ENCODE measurements around the gene COL15A1.

The COL15A1 gene

GRCh38 chr9:99118782-99119466, 175.2 kb downstream of the COL15A1 start:
- DNase-seq: peak; percentile 44

GRCh38 chr9:99119976-99120655, 176.4 kb downstream of the COL15A1 start:
- DNase-seq: no peak

Data from activated naive CD4-positive, alpha-beta T cell treated with Interleukin-2 at 50 U/mL for 16 hours (primary cell).